Measurements from ENCODE around the gene RANBP10.
A peak's percentile ranks its signal among the peaks of the same experiment; 100 is the strongest.

Gene RANBP10

GRCh38 chr16:67800338-67800926, 5.9 kb downstream of the RANBP10 start:
- no peak overlapping the region for H3K4me3 ChIP-seq (ENCODE audit: control insufficient read depth, low read depth, low read length)
- peak; percentile 38 for DNase-seq (ENCODE audit: low read depth)
- TF ChIP-seq CTCF (conservative IDR thresholded peaks at IDR 0.05; ENCODE audit: control insufficient read depth, insufficient read depth, low read depth, low read length): no peak

- no peak for TF ChIP-seq CTCF (conservative IDR thresholded peaks at IDR 0.05; ENCODE audit: control insufficient read depth, insufficient read depth, low read depth, low read length)
- DNase-seq (ENCODE audit: low read depth): no peak
- H3K4me3 ChIP-seq (ENCODE audit: control insufficient read depth, low read depth, low read length): no peak overlapping the region
These were observed 10.2 kb downstream of the RANBP10 start for GRCh38 chr16:67796099-67796718.

- no peak for TF ChIP-seq CTCF (conservative IDR thresholded peaks at IDR 0.05; ENCODE audit: control insufficient read depth, insufficient read depth, low read depth, low read length)
- no peak for DNase-seq (ENCODE audit: low read depth)
- no peak overlapping the region for H3K4me3 ChIP-seq (ENCODE audit: control insufficient read depth, low read depth, low read length)
These were observed 16.3 kb downstream of the RANBP10 start for GRCh38 chr16:67790071-67790470.

- H3K4me3 ChIP-seq (ENCODE audit: control insufficient read depth, low read depth, low read length): no peak overlapping the region
- TF ChIP-seq CTCF (conservative IDR thresholded peaks at IDR 0.05; ENCODE audit: control insufficient read depth, insufficient read depth, low read depth, low read length): no peak
These were observed 19.9 kb downstream of the RANBP10 start for GRCh38 chr16:67786491-67786890.

GRCh38 chr16:67783353-67783725, 23.0 kb downstream of the RANBP10 start:
- no peak for TF ChIP-seq CTCF (conservative IDR thresholded peaks at IDR 0.05; ENCODE audit: control insufficient read depth, insufficient read depth, low read depth, low read length)
- no peak overlapping the region for H3K4me3 ChIP-seq (ENCODE audit: control insufficient read depth, low read depth, low read length)
- DNase-seq (ENCODE audit: low read depth): no peak

More at GRCh38 chr16:67786491-67786890, 19.9 kb downstream of the RANBP10 start:
- no peak for DNase-seq (ENCODE audit: low read depth)

GRCh38 chr16:67782567-67783352, 23.6 kb downstream of the RANBP10 start:
- no peak overlapping the region for H3K4me3 ChIP-seq (ENCODE audit: control insufficient read depth, low read depth, low read length)
- no peak for DNase-seq (ENCODE audit: low read depth)
- no peak for TF ChIP-seq CTCF (conservative IDR thresholded peaks at IDR 0.05; ENCODE audit: control insufficient read depth, insufficient read depth, low read depth, low read length)

Measured in fibroblast of mammary gland (primary cell).